K562 (cell line): Measurements from ENCODE around the gene ITM2B. TPM values are rescaled to one million over a fixed set of nuclear protein-coding genes. Genes with fewer than 3 reads are reported as not detected.

Experiments
- BACH1 ChIP-seq: fragments of 200-800 bp; sonication (Bioruptor generic); IDR thresholded peaks from 2 replicates; pipeline ENCODE4 v1.6.1; 2016; ENCODE audit warnings: missing genetic modification characterization, missing compliant biosample characterization
- BRF2 ChIP-seq: IDR thresholded peaks from 3 replicates; pipeline ENCODE4 v1.6.1; 2011; ENCODE audit warnings: borderline replicate concordance, mild to moderate bottlenecking; ENCODE audit not compliant: insufficient read length, insufficient read depth
- CREB1 ChIP-seq, 2 experiments: sonication (generic) in 1 of 2; formaldehyde crosslinking in 1 of 2; IDR thresholded peaks; 2 replicates each; pipeline versions ENCODE4 v1.6.1 to v1.8.0; 2012 to 2022; ENCODE audit warnings: inconsistent platforms in 1 of 2, mild to moderate bottlenecking in 1 of 2, missing genetic modification reagents in 1 of 2, moderate library complexity in 1 of 2
- E2F6 ChIP-seq, 2 experiments: IDR thresholded peaks; 2 replicates each; pipeline ENCODE4 v1.6.1; 2011; ENCODE audit warnings: borderline replicate concordance in 1 of 2, control low read depth in 1 of 2, low read depth in 1 of 2, low read length in 1 of 2, mild to moderate bottlenecking in 1 of 2, mixed read lengths in 1 of 2, moderate library complexity in 1 of 2; ENCODE audit not compliant: insufficient read depth in 1 of 2, insufficient read length in 1 of 2, poor library complexity in 1 of 2, severe bottlenecking in 1 of 2; ENCODE audit errors: extremely low read depth in 1 of 2
- EHMT2 ChIP-seq: fragments of 450-650 bp; IDR thresholded peaks from 2 replicates; pipeline ENCODE4 v1.6.1; 2018; ENCODE audit warnings: antibody characterized with exemption
- ETV6 ChIP-seq, 3 experiments: fragments of 150-350 bp in 1 of 3; sonication (generic) in 1 of 3; formaldehyde crosslinking in 1 of 3; IDR thresholded peaks; 2 replicates each; pipeline versions ENCODE4 v1.6.1 to v1.8.0; 2014 to 2022; ENCODE audit warnings: borderline replicate concordance in 2 of 3, low read depth in 2 of 3, antibody characterized with exemption in 1 of 3, low read length in 1 of 3, mild to moderate bottlenecking in 1 of 3, missing genetic modification reagents in 1 of 3
- FOXM1 ChIP-seq, 2 experiments: fragments of 450-650 bp in 1 of 2; sonication (generic) in 1 of 2; formaldehyde crosslinking in 1 of 2; IDR thresholded peaks; 2 replicates each; pipeline versions ENCODE4 v1.6.1 to v1.9.0; 2017 to 2022; ENCODE audit warnings: low read depth in 2 of 2, mild to moderate bottlenecking in 2 of 2, missing genetic modification reagents in 1 of 2, moderate library complexity in 1 of 2
- ILF3 ChIP-seq: fragments of 450-650 bp; IDR thresholded peaks from 2 replicates; pipeline ENCODE4 v1.6.1; 2018; ENCODE audit warnings: antibody characterized with exemption, mild to moderate bottlenecking, moderate library complexity, borderline replicate concordance
- MAZ ChIP-seq, 2 experiments: fragments of 450-650 bp in 1 of 2; sonication (generic) in 1 of 2; formaldehyde crosslinking; IDR thresholded peaks in 1 of 2; conservative IDR thresholded peaks in 1 of 2; 2 replicates each; pipeline versions ENCODE4 v1.4.0 to v1.5.0; 2020; ENCODE audit warnings: mild to moderate bottlenecking in 1 of 2, missing genetic modification reagents in 1 of 2
- NBN ChIP-seq: fragments of 450-650 bp; IDR thresholded peaks from 2 replicates; pipeline ENCODE4 v1.6.1; 2016; ENCODE audit warnings: low read depth, mild to moderate bottlenecking
- PCBP2 ChIP-seq: fragments of 200-400 bp; formaldehyde crosslinking; IDR thresholded peaks from 2 replicates; pipeline ENCODE4 v1.6.1; 2018; ENCODE audit warnings: low read length, low read depth, mild to moderate bottlenecking, moderate library complexity; ENCODE audit not compliant: poor library complexity, severe bottlenecking
- PHF8 ChIP-seq: fragments of 200-600 bp; sonication (generic); IDR thresholded peaks from 2 replicates; pipeline ENCODE4 v1.6.1; 2012; ENCODE audit warnings: mixed run types, mild to moderate bottlenecking, inconsistent platforms, low read length, moderate library complexity, borderline replicate concordance
- PML ChIP-seq: IDR thresholded peaks from 2 replicates; pipeline ENCODE4 v1.6.1; 2012; ENCODE audit warnings: low read length, inconsistent platforms
- POLR2H ChIP-seq: IDR thresholded peaks from 2 replicates; pipeline ENCODE4 v1.6.1; 2016; ENCODE audit warnings: missing genetic modification characterization, low read depth, mild to moderate bottlenecking, control low read depth, missing compliant biosample characterization, moderate library complexity
- POU5F1 ChIP-seq: fragments of 150-350 bp; IDR thresholded peaks from 2 replicates; pipeline ENCODE4 v1.6.1; 2014; ENCODE audit warnings: borderline replicate concordance, low read length, low read depth, mild to moderate bottlenecking; ENCODE audit not compliant: partially characterized antibody
- PRMT5 ChIP-seq: sonication (generic); formaldehyde crosslinking; IDR thresholded peaks from 2 replicates; pipeline ENCODE4 v1.5.0; 2020; ENCODE audit warnings: missing genetic modification reagents
- RB1 ChIP-seq: fragments of 450-650 bp; IDR thresholded peaks from 2 replicates; pipeline ENCODE4 v1.6.1; 2017; ENCODE audit warnings: low read depth, mild to moderate bottlenecking
- RBM15 ChIP-seq: fragments of 200-400 bp; formaldehyde crosslinking; IDR thresholded peaks from 2 replicates; pipeline ENCODE4 v1.6.1; 2018; ENCODE audit warnings: mild to moderate bottlenecking, low read length, moderate library complexity; ENCODE audit not compliant: insufficient read depth
- SIN3A ChIP-seq, 2 experiments: fragments of 150-350 bp in 1 of 2; IDR thresholded peaks; 2 replicates each; pipeline ENCODE4 v1.6.1; 2011 to 2016; ENCODE audit warnings: borderline replicate concordance in 2 of 2, low read depth in 2 of 2, low read length in 2 of 2, mild to moderate bottlenecking in 2 of 2, moderate library complexity in 2 of 2; ENCODE audit not compliant: control insufficient read depth in 1 of 2
- TAF9B ChIP-seq: fragments of 450-650 bp; IDR thresholded peaks from 2 replicates; pipeline ENCODE4 v1.6.1; 2018; ENCODE audit warnings: mild to moderate bottlenecking; ENCODE audit not compliant: partially characterized antibody
- THRAP3 ChIP-seq: fragments of 450-650 bp; IDR thresholded peaks from 2 replicates; pipeline ENCODE4 v1.6.1; 2016; ENCODE audit warnings: mild to moderate bottlenecking, inconsistent platforms, borderline replicate concordance
- TRIM24 ChIP-seq, 2 experiments: fragments of 450-650 bp; IDR thresholded peaks; 2 replicates each; pipeline ENCODE4 v1.6.1; 2016
- ZBTB17 ChIP-seq: fragments of 450-650 bp; formaldehyde crosslinking; IDR thresholded peaks from 2 replicates; pipeline ENCODE4 v1.4.0; 2020; ENCODE audit warnings: mild to moderate bottlenecking
- ZEB2 ChIP-seq: fragments of 450-650 bp; IDR thresholded peaks from 2 replicates; pipeline ENCODE4 v1.6.1; 2016
- ZNF133 ChIP-seq: fragments of 250-450 bp; sonication (Bioruptor Pico); IDR thresholded peaks from 2 replicates; pipeline ENCODE4 v1.4.0; 2020; ENCODE audit warnings: mild to moderate bottlenecking
- polyA plus RNA-seq, 8 experiments: library from polyadenylated mRNA; depleted of rRNA in 4 of 8; stranded (reverse) in 5 of 8; unstranded in 3 of 8; fragments of >200 nt; fragmentation: Nextera tagmentation in 2 of 8; fragmentation: Illumina TruSeq in 1 of 8; extraction: Ambion mirVana in 2 of 8; extraction: Trizol in 1 of 8; gene quantifications; 2 replicates each; pipeline versions ENCODE4 v1.2.1 to v1.2.3, GENCODE V29; 2011 to 2014; ENCODE audit warnings: inconsistent platforms in 1 of 8, missing spikeins in 1 of 8
- total RNA-seq, 7 experiments: library from RNA; depleted of rRNA in 6 of 7; stranded (reverse); fragments of >200 nt in 6 of 7; fragmentation: Illumina TruSeq in 2 of 7; extraction: Trizol in 2 of 7; gene quantifications; 2 replicates each; pipeline versions ENCODE4 v1.2.1 to v1.2.3, GENCODE V29; 2011 to 2021; ENCODE audit warnings: low replicate concordance in 1 of 7

The ITM2B gene
- total and polyA plus RNA-seq, 9 of the 15 experiments (the other 6 are each of a cell fraction or from before 2014, with no cell fraction given): 22.0 to 83.8 (median 45.0) TPM

- TF ChIP-seq E2F6 (IDR thresholded peaks at IDR 0.05; ENCODE audit: borderline replicate concordance in 1 of 2, extremely low read depth in 1 of 2, insufficient read depth in 1 of 2, insufficient read length in 1 of 2, low read depth in 1 of 2, low read length in 1 of 2, poor library complexity in 1 of 2, severe bottlenecking in 1 of 2) (peak; percentile 36 to 67), PHF8 (peak; percentile 85), MAZ (CRISPR knock-in tag; conservative IDR thresholded peaks at IDR 0.05 in 1 of 2, IDR thresholded peaks at IDR 0.05 in 1 of 2) (peak; percentile 42 to 68; a peak in 3 of 4 replicates), RBM15 (no peak), CREB1 (IDR thresholded peaks at IDR 0.05) (peak; percentile 92), CREB1 (CRISPR knock-in tag; IDR thresholded peaks at IDR 0.05) (peak; percentile 93), TRIM24 (IDR thresholded peaks at IDR 0.05) (peak in 1 of 2 experiments; percentile 56; a peak in 2 of 4 replicates), ZEB2 (no peak), FOXM1 (IDR thresholded peaks at IDR 0.05; ENCODE audit: low read depth) (no peak), FOXM1 (CRISPR knock-in tag; IDR thresholded peaks at IDR 0.05; ENCODE audit: low read depth) (no peak), POU5F1 (no peak), PRMT5 (CRISPR knock-in tag) (no peak), PCBP2 (no peak), ILF3 (no peak), SIN3A (IDR thresholded peaks at IDR 0.05; ENCODE audit: borderline replicate concordance in 2 of 2, control insufficient read depth in 1 of 2, low read depth in 2 of 2, low read length in 2 of 2) (peak; percentile 11 to 25; a peak in 1 of 4 replicates), ZBTB17 (CRISPR knock-in tag) (no peak), NBN (no peak), THRAP3 (no peak), ETV6 (IDR thresholded peaks at IDR 0.05; ENCODE audit: borderline replicate concordance in 1 of 2, low read depth in 2 of 2, low read length in 1 of 2) (no peak), ETV6 (CRISPR knock-in tag; IDR thresholded peaks at IDR 0.05; ENCODE audit: borderline replicate concordance) (no peak), RB1 (peak; percentile 45; the same call in 1 of the 2 replicates), TAF9B (peak; percentile 54), POLR2H (tag) (peak; percentile 78), BRF2 (no peak), EHMT2 (no peak), PML (peak; percentile 65), BACH1 (tag) (no peak), ZNF133 (CRISPR knock-in tag) (no peak)
These were observed 70.5 kb downstream of the ITM2B start, which contains the start of gene RB1 (continued) for GRCh38 chr13:48303359-48304142.
